Mucosa of descending colon (tissue), 3 donors: ENCODE data around the gene PCBP3. TPM values are rescaled to one million over a fixed set of nuclear protein-coding genes. Genes with fewer than 3 reads are reported as not detected.

ENCODE experiments used
- ATAC-seq: fragments of 200-7000 bp; cut with Tn5 transposase; one replicate; pipeline ENCODE4 v1.9.1; 2020; ENCODE audit warnings: mild to moderate bottlenecking, moderate library complexity
- DNase-seq, 3 donors: peaks; one replicate each; pipeline ENCODE4 v3.0.0-alpha.2; 2020
- H3K36me3 ChIP-seq: fragments of 200-600 bp; one replicate; pipeline ENCODE4 v1.8.0; 2021; ENCODE audit warnings: low read depth, mild to moderate bottlenecking
- H3K4me1 ChIP-seq: fragments of 200-600 bp; one replicate; pipeline ENCODE4 v1.8.0; 2021; ENCODE audit warnings: low read depth, mild to moderate bottlenecking
- H3K4me3 ChIP-seq: fragments of 200-600 bp; one replicate; pipeline ENCODE4 v1.8.0; 2021; ENCODE audit warnings: mild to moderate bottlenecking
- H3K9me3 ChIP-seq: fragments of 200-600 bp; one replicate; pipeline ENCODE4 v1.8.0; 2021; ENCODE audit warnings: mild to moderate bottlenecking
- intact Hi-C, 2 donors: fragments of 100-400 bp; cut with DNase I in 1 of 2; cut with micrococcal nuclease in 1 of 2; formaldehyde crosslinking; loops; one replicate each; pipeline versions ENCODE4 v1.11.0 to v1.11.1; 2022; cut with DNase I, micrococcal nuclease
- total RNA-seq, 3 donors: library from RNA; stranded (reverse); fragmentation: NEBNext Ultra II Directional in 2 of 3; extraction: Animal tissue kit (Norgen Biotek cat#: 25700) in 2 of 3; gene quantifications; one replicate each; pipeline versions ENCODE4 v1.2.1 to v1.2.4, GENCODE V29; 2021 to 2023
- TF ChIP-seq, protein P1 (sequence below): fragments of 200-600 bp; IDR thresholded peaks from one replicate; pipeline ENCODE4 v1.8.0; 2022; ENCODE audit warnings: antibody characterized with exemption, mild to moderate bottlenecking
- donor health status: DM: no; HTN: no; CAD: no; lungs with moderate emphysema.
- donor health status: DM: no; HTN: no; CAD: no.
- donor health status: DM: no; HTN: yes; CAD: no.

Gene PCBP3
- total RNA-seq, 3 donors from 2014 or later: 4.5 to 18.4 (median 7.6) TPM

DNA sequence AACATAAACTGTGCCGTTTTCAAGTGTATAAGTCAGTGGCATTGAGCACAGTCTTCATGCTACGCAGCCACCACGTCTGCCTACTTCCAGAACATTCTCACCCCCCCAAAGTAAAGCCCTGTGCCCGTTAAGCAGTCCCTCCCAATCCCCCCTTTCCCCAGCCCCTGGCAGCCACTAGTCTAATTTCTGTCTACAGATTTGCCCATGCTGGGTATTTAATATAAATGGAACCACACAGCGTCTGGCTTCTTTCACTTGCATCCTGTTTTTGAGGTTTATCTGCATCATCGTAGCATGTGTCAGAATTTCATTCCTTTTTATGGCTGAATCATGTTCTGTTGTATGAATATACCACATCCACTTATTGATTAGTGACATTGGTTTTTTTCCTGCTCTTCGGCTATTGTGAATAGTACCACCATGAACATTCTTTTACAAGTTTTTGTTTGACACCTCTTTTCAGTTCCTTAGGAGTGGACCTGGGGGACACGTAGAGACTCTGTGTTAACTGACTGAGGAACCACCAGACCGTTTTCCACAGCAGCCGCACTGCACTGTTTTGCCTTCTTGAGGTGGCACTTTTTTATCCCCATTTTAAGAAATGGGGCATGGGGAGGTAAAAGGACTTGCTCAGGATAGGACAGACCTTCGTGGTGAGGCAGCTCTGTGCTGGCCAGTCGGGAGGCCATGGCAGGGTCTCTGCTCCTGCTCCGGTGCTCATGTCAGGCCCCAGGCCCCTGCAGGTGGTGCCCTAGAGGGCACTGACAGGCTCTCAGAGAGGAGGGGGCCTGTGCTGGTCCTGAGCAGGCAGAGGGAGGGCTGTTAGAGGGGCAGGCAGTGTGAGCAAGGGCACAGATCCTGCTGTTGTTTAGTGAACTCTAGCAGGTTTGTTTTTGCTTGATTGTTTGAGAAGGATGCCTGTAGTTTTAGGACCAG lies 123.8 kb downstream of the PCBP3 start:
- TF ChIP-seq, protein P1, sequence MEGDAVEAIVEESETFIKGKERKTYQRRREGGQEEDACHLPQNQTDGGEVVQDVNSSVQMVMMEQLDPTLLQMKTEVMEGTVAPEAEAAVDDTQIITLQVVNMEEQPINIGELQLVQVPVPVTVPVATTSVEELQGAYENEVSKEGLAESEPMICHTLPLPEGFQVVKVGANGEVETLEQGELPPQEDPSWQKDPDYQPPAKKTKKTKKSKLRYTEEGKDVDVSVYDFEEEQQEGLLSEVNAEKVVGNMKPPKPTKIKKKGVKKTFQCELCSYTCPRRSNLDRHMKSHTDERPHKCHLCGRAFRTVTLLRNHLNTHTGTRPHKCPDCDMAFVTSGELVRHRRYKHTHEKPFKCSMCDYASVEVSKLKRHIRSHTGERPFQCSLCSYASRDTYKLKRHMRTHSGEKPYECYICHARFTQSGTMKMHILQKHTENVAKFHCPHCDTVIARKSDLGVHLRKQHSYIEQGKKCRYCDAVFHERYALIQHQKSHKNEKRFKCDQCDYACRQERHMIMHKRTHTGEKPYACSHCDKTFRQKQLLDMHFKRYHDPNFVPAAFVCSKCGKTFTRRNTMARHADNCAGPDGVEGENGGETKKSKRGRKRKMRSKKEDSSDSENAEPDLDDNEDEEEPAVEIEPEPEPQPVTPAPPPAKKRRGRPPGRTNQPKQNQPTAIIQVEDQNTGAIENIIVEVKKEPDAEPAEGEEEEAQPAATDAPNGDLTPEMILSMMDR: no peak
- no peak for ATAC-seq

GRCh38 chr21:45768011-45768739 lies 124.7 kb downstream of the PCBP3 start:
- intact Hi-C loops: no loop called here
- Histone ChIP-seq H3K36me3 (no peaks in the 10 kb centered on the region), H3K9me3 (no peaks in the 10 kb centered on the region), H3K4me1 (no peaks in the 10 kb centered on the region), H3K4me3 (no peak overlapping the region)
- no peak for DNase-seq
- no peak for ATAC-seq
- TF ChIP-seq, protein P1: no peak

More for the DNA sequence above, 123.8 kb downstream of the PCBP3 start:
- intact Hi-C loops: no loop called here
- Histone ChIP-seq H3K4me1 (no peaks in the 10 kb centered on the region), H3K9me3 (no peaks in the 10 kb centered on the region), H3K36me3 (no peaks in the 10 kb centered on the region), H3K4me3 (no peak overlapping the region)
- DNase-seq: no peak

DNA sequence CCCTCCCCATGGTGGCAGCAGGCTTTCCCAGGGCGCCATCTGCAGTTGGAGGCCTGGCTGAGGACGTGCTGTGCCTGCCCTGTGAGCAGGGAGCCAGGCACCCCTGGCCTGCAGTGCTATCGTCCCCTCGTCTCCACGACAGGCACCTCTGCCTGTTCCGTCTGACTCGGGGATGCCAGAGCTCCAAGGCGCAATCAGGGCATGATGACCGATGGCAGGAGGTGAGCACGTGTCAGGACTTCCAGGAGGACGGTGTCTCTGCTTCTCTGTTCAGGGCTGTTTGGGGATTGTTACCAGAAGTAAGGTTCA lies 125.2 kb downstream of the PCBP3 start:
- intact Hi-C loops: no loop called here
- DNase-seq (no peak), ATAC-seq (no peak)
- peaks cover 2% of the 10 kb centered on the region for H3K9me3 ChIP-seq
- TF ChIP-seq, protein P1: no peak
- H3K4me1 ChIP-seq: no peaks in the 10 kb centered on the region
- H3K36me3 ChIP-seq: no peaks in the 10 kb centered on the region
- H3K4me3 ChIP-seq: no peak overlapping the region

GRCh38 chr21:45769294-45769693 lies 125.8 kb downstream of the PCBP3 start:
- ATAC-seq (no peak), DNase-seq (no peak)
- Histone ChIP-seq H3K4me1 (no peaks in the 10 kb centered on the region), H3K9me3 (peaks cover 2% of the 10 kb centered on the region), H3K4me3 (no peak overlapping the region), H3K36me3 (no peaks in the 10 kb centered on the region)
- TF ChIP-seq, protein P1: no peak
- intact Hi-C loops: no loop called here

GRCh38 chr21:45769896-45770295 lies 126.4 kb downstream of the PCBP3 start:
- Histone ChIP-seq H3K4me1 (no peaks in the 10 kb centered on the region), H3K36me3 (no peaks in the 10 kb centered on the region), H3K9me3 (peaks cover 2% of the 10 kb centered on the region), H3K4me3 (no peak overlapping the region)
- ATAC-seq (no peak), DNase-seq (no peak)
- intact Hi-C loops: no loop called here
- TF ChIP-seq, protein P1: no peak
